Measurements from ENCODE around the gene CFAP100. TPM values are rescaled to one million over a fixed set of nuclear protein-coding genes. Genes with fewer than 3 reads are reported as not detected.

The CFAP100 gene
- total RNA-seq, 2 donors from 2014 or later, result 0.44 to 0.66 TPM

GRCh38 chr3:126416943-126417342 lies 22.2 kb downstream of the CFAP100 start:
- Mint-ChIP-seq H3K36me3 (ENCODE audit: low read depth) (no peaks in the 10 kb centered on the region), H3K27ac (no peak overlapping the region)

DNA sequence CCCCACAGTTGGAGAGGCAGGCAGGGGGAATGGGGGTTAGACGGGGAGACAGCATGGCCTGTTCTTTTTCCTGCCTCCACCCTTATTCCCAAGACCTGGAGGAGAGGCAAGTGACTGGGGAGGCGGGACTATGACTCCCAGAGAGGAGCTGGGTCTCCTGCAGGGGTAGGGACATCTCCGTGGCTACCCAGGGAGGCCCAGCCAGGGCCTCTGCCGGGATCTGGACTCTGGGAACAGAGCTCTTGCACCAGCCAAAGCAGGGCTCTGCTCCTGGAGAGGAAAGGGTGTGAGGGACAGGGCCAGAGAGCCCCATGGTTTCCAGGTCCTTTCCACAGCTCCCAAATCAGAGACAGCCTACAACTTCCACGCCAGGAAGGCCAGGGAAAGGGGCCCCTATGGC lies 22.8 kb downstream of the CFAP100 start:
- DNase-seq, result peak; percentile 39
- Mint-ChIP-seq H3K4me1 (peaks cover 8% of the 10 kb centered on the region), H3K27ac (no peak overlapping the region), H3K36me3 (ENCODE audit: low read depth) (no peaks in the 10 kb centered on the region), H3K27me3 (ENCODE audit: insufficient read depth) (no peaks in the 10 kb centered on the region), H3K9me3 (no peaks in the 10 kb centered on the region), H3K4me3 (no peak overlapping the region)
- Histone ChIP-seq H3K27ac (ENCODE audit: low read depth, low read length) (no peak overlapping the region), H3K36me3 (ENCODE audit: control insufficient read depth, insufficient read depth, low read length) (no peaks in the 10 kb centered on the region), H3K4me3 (ENCODE audit: low read length) (no peak overlapping the region), H3K9ac (ENCODE audit: extremely low read depth, low read length, poor library complexity, severe bottlenecking) (no peak overlapping the region), H3K27me3 (ENCODE audit: control insufficient read depth, insufficient read depth, low read length, poor library complexity, severe bottlenecking) (no peaks in the 10 kb centered on the region), H3K4me1 (ENCODE audit: control insufficient read depth, insufficient read depth, low read length) (no peaks in the 10 kb centered on the region), H3K9me3 (ENCODE audit: control insufficient read depth, low read length) (no peaks in the 10 kb centered on the region)
- TF ChIP-seq CTCF (conservative IDR thresholded peaks at IDR 0.05), result no peak
- 64 to 88% methylated on average over 3 to 5 of the region's 5 CpGs for WGBS, 2 experiments (ENCODE audit: insufficient coverage in 1 of 2, insufficient read length in 1 of 2)

More at GRCh38 chr3:126416943-126417342, 22.2 kb downstream of the CFAP100 start:
- Histone ChIP-seq H3K36me3 (ENCODE audit: control insufficient read depth, insufficient read depth, low read length) (no peaks in the 10 kb centered on the region), H3K4me1 (ENCODE audit: control insufficient read depth, insufficient read depth, low read length) (no peaks in the 10 kb centered on the region), H3K27me3 (ENCODE audit: control insufficient read depth, insufficient read depth, low read length, poor library complexity, severe bottlenecking) (no peaks in the 10 kb centered on the region), H3K27ac (ENCODE audit: low read depth, low read length) (no peak overlapping the region), H3K9me3 (ENCODE audit: control insufficient read depth, low read length) (no peaks in the 10 kb centered on the region), H3K9ac (ENCODE audit: extremely low read depth, low read length, poor library complexity, severe bottlenecking) (no peak overlapping the region), H3K4me3 (ENCODE audit: low read length) (no peak overlapping the region)
- Mint-ChIP-seq H3K9me3 (no peaks in the 10 kb centered on the region), H3K4me3 (no peak overlapping the region), H3K27me3 (ENCODE audit: insufficient read depth) (no peaks in the 10 kb centered on the region), H3K4me1 (peaks cover 8% of the 10 kb centered on the region)
- no peak for TF ChIP-seq CTCF (conservative IDR thresholded peaks at IDR 0.05)
- no peak for DNase-seq
- 92% methylated on average over 7 of the region's 7 CpGs; no CpG with 5 or more reads in 1 of the 2 experiments for WGBS, 2 experiments (ENCODE audit: insufficient coverage in 1 of 2, insufficient read length in 1 of 2)

- Histone ChIP-seq H3K9ac (ENCODE audit: extremely low read depth, low read length, poor library complexity, severe bottlenecking) (no peak overlapping the region), H3K27ac (ENCODE audit: low read depth, low read length) (no peak overlapping the region), H3K4me3 (ENCODE audit: low read length) (no peak overlapping the region), H3K9me3 (ENCODE audit: control insufficient read depth, low read length) (no peaks in the 10 kb centered on the region), H3K27me3 (ENCODE audit: control insufficient read depth, insufficient read depth, low read length, poor library complexity, severe bottlenecking) (no peaks in the 10 kb centered on the region), H3K36me3 (ENCODE audit: control insufficient read depth, insufficient read depth, low read length) (no peaks in the 10 kb centered on the region), H3K4me1 (ENCODE audit: control insufficient read depth, insufficient read depth, low read length) (no peaks in the 10 kb centered on the region)
- H3K27me3 Mint-ChIP-seq (ENCODE audit: insufficient read depth), result no peaks in the 10 kb centered on the region
- H3K4me1 Mint-ChIP-seq, result peaks cover 8% of the 10 kb centered on the region
- H3K4me3 Mint-ChIP-seq, result no peak overlapping the region
- H3K27ac Mint-ChIP-seq, result no peak overlapping the region
- no peaks in the 10 kb centered on the region for H3K36me3 Mint-ChIP-seq (ENCODE audit: low read depth)
- no peaks in the 10 kb centered on the region for H3K9me3 Mint-ChIP-seq
- peak; percentile 37 for DNase-seq
- no peak for TF ChIP-seq CTCF (conservative IDR thresholded peaks at IDR 0.05)
- WGBS, 2 experiments (ENCODE audit: insufficient coverage in 1 of 2, insufficient read length in 1 of 2), result 84 to 95% methylated on average over 5 to 11 of the region's 11 CpGs
Observed at GRCh38 chr3:126417981-126418530, 23.3 kb downstream of the CFAP100 start.
